A549 (cell line): Measurements from ENCODE around the gene ZNF341. TPM values are rescaled to one million over a fixed set of nuclear protein-coding genes. Genes with fewer than 3 reads are reported as not detected.

Source experiments
- ATAC-seq, 2 experiments: fragments of 200-7000 bp in 1 of 2; fragments of >200 bp in 1 of 2; cut with Nextera tagmentation in 1 of 2; cut with Tn5 transposase in 1 of 2; 3 replicates each; pipeline versions ENCODE4 v1.8.0 to v1.9.1; 2018 to 2020; ENCODE audit warnings: mild to moderate bottlenecking in 1 of 2, moderate library complexity in 1 of 2
- CTCF ChIA-PET: fragments of 300-600 bp; sonication (Branson Sonifier 250); formaldehyde crosslinking; extraction: SDS; loops from one replicate; lab custom pipeline; 2021; ENCODE audit warnings: antibody characterized with exemption, inconsistent platforms; lab: Yijun Ruan, JAX
- POLR2A ChIA-PET: fragments of 350-600 bp; formaldehyde crosslinking; extraction: SDS; loops from one replicate; lab custom pipeline; 2021; ENCODE audit warnings: antibody characterized with exemption, inconsistent platforms; lab: Yijun Ruan, JAX
- DNase-seq, 2 experiments: peaks; one replicate each; pipeline versions ENCODE4 v3.0.0 to v3.0.0-alpha.2; 2011 to 2016; ENCODE audit warnings: low read depth in 1 of 2, low spot score in 1 of 2
- FAIRE-seq: peaks from 2 replicates; lab custom pipeline; 2011; peaks lifted over from hg19 to GRCh38; lab: Jason Lieb, UNC
- H3K27ac ChIP-seq, 2 experiments: fragments of >200 bp; sonication (Bioruptor Twin); formaldehyde crosslinking; 3 replicates each; pipeline ENCODE4 v1.5.1; 2016 to 2017
- H3K4me1 ChIP-seq: fragments of >200 bp; sonication (Bioruptor Twin); formaldehyde crosslinking; 3 replicates; pipeline ENCODE4 v1.6.1; 2016
- H3K4me2 ChIP-seq: fragments of >200 bp; sonication (Bioruptor Twin); formaldehyde crosslinking; 3 replicates; pipeline ENCODE4 v1.6.1; 2016
- H3K4me3 ChIP-seq: fragments of >200 bp; sonication (Bioruptor Twin); formaldehyde crosslinking; 3 replicates; pipeline ENCODE4 v1.5.1; 2016
- H3K9me3 ChIP-seq: fragments of >200 bp; sonication (Bioruptor Twin); formaldehyde crosslinking; 3 replicates; pipeline ENCODE4 v1.6.1; 2016
- BHLHE40 ChIP-seq: IDR thresholded peaks from 2 replicates; pipeline ENCODE4 v1.6.1; 2012; ENCODE audit warnings: low read depth, low read length, inconsistent platforms
- CBX2 ChIP-seq: fragments of 200-600 bp; sonication (generic); IDR thresholded peaks from 2 replicates; pipeline ENCODE4 v1.6.1; 2016; ENCODE audit warnings: low read depth, mild to moderate bottlenecking, borderline replicate concordance
- CEBPB ChIP-seq, 2 experiments: fragments of >200 bp in 1 of 2; sonication (Bioruptor Twin) in 1 of 2; formaldehyde crosslinking in 1 of 2; IDR thresholded peaks; 2 replicates each; pipeline ENCODE4 v1.6.1; 2012 to 2016
- CHD2 ChIP-seq: fragments of 150-350 bp; IDR thresholded peaks from 2 replicates; pipeline ENCODE4 v1.6.1; 2014; ENCODE audit warnings: low read length; ENCODE audit not compliant: partially characterized antibody
- CHD4 ChIP-seq: fragments of 200-600 bp; sonication (generic); IDR thresholded peaks from 2 replicates; pipeline ENCODE4 v1.6.1; 2016; ENCODE audit warnings: antibody characterized with exemption, mild to moderate bottlenecking, borderline replicate concordance
- EHF ChIP-seq: fragments of 250-450 bp; sonication (Bioruptor Pico); IDR thresholded peaks from 2 replicates; pipeline ENCODE4 v1.5.0; 2020; ENCODE audit warnings: mild to moderate bottlenecking
- EP300 ChIP-seq, 2 experiments: fragments of >200 bp; sonication (Bioruptor Twin); formaldehyde crosslinking; IDR thresholded peaks; 2 replicates in 1 of 2; 3 replicates in 1 of 2; pipeline ENCODE4 v1.6.1; 2016 to 2017
- ESRRA ChIP-seq: fragments of 150-350 bp; IDR thresholded peaks from 2 replicates; pipeline ENCODE4 v1.6.1; 2014; ENCODE audit warnings: mild to moderate bottlenecking, low read length, borderline replicate concordance
- FOSB ChIP-seq: fragments of 250-450 bp; sonication (Bioruptor Pico); IDR thresholded peaks from 2 replicates; pipeline ENCODE4 v1.5.0; 2020; ENCODE audit warnings: mild to moderate bottlenecking, moderate library complexity
- HDAC2 ChIP-seq: fragments of 200-600 bp; sonication (generic); IDR thresholded peaks from 2 replicates; pipeline ENCODE4 v1.6.1; 2016
- HEYL ChIP-seq: fragments of 250-450 bp; sonication (Bioruptor Pico); IDR thresholded peaks from 2 replicates; pipeline ENCODE4 v1.8.0; 2021; ENCODE audit warnings: mild to moderate bottlenecking, moderate library complexity
- HOXA7 ChIP-seq: fragments of 250-450 bp; sonication (Bioruptor Pico); IDR thresholded peaks from 2 replicates; pipeline ENCODE4 v1.5.0; 2020; ENCODE audit warnings: mild to moderate bottlenecking, moderate library complexity
- MAFK ChIP-seq: fragments of 450-650 bp; IDR thresholded peaks from 2 replicates; pipeline ENCODE4 v1.6.1; 2014; ENCODE audit not compliant: partially characterized antibody
- MAZ ChIP-seq: fragments of 150-350 bp; IDR thresholded peaks from 2 replicates; pipeline ENCODE4 v1.6.1; 2014; ENCODE audit warnings: antibody characterized with exemption, low read depth, low read length, borderline replicate concordance
- MYC ChIP-seq: IDR thresholded peaks from 2 replicates; pipeline ENCODE4 v1.6.1; 2012; ENCODE audit warnings: mild to moderate bottlenecking, inconsistent platforms, low read length, improper control_type of control experiment, borderline replicate concordance
- NFE2L2 ChIP-seq: fragments of 150-350 bp; conservative IDR thresholded peaks from 2 replicates; pipeline ENCODE4 v1.6.1; 2014; ENCODE audit warnings: low read length
- PHF8 ChIP-seq: fragments of 200-600 bp; sonication (generic); IDR thresholded peaks from 2 replicates; pipeline ENCODE4 v1.6.1; 2016; ENCODE audit warnings: low read depth, mild to moderate bottlenecking, antibody characterized with exemption, moderate library complexity, borderline replicate concordance
- RNF2 ChIP-seq: fragments of 200-600 bp; sonication (generic); IDR thresholded peaks from 2 replicates; pipeline ENCODE4 v1.6.1; 2016; ENCODE audit warnings: low read depth, mild to moderate bottlenecking, antibody characterized with exemption, moderate library complexity, borderline replicate concordance
- SREBF2 ChIP-seq: fragments of 450-650 bp; IDR thresholded peaks from 2 replicates; pipeline ENCODE4 v1.6.1; 2014; ENCODE audit warnings: mild to moderate bottlenecking, moderate library complexity
- ZC3H11A ChIP-seq: fragments of 450-650 bp; IDR thresholded peaks from 2 replicates; pipeline ENCODE4 v1.6.1; 2014; ENCODE audit warnings: antibody characterized with exemption, mild to moderate bottlenecking
- ZNF302 ChIP-seq: fragments of 250-450 bp; sonication (Bioruptor Pico); IDR thresholded peaks from 2 replicates; pipeline ENCODE4 v1.9.0; 2021; ENCODE audit warnings: inconsistent platforms, mild to moderate bottlenecking, moderate library complexity
- WGBS: methylation state at CpG from one replicate; pipeline ENCODE4 v1.1.6; 2017; ENCODE audit errors: missing lambda C conversion rate; 5-methylcytosine and 5-hydroxymethylcytosine counted together
- polyA plus RNA-seq, 4 experiments: library from polyadenylated mRNA; depleted of rRNA in 3 of 4; stranded (reverse); fragments of >200 nt; fragmentation: RNase III in 1 of 4; extraction: RNeasy Plus Mini Kit Qiagen cat#74134 plus additional on column Dnase treatment in 1 of 4; gene quantifications; 2 replicates in 3 of 4; 3 replicates in 1 of 4; pipeline ENCODE4 v1.2.3, GENCODE V29; 2011 to 2017
- TF ChIP-seq, protein P1 (sequence below): fragments of 150-350 bp; IDR thresholded peaks from 2 replicates; pipeline ENCODE4 v1.6.1; 2014; ENCODE audit warnings: low read depth, mild to moderate bottlenecking, low read length
- TF ChIP-seq, protein P2 (sequence below): IDR thresholded peaks from 2 replicates; pipeline ENCODE4 v1.6.1; 2012; ENCODE audit warnings: low read depth, borderline replicate concordance
- TF ChIP-seq, protein P3 (sequence below): fragments of >200 bp; sonication (Bioruptor Twin); formaldehyde crosslinking; IDR thresholded peaks from 3 replicates; pipeline ENCODE4 v1.6.1; 2016
- TF ChIP-seq, protein P4 (sequence below): IDR thresholded peaks from 2 replicates; pipeline ENCODE4 v1.6.1; 2012
- TF ChIP-seq, protein P5 (sequence below): IDR thresholded peaks from 2 replicates; pipeline ENCODE4 v1.6.1; 2012
- TF ChIP-seq, protein P6 (sequence below): fragments of 450-650 bp; IDR thresholded peaks from 2 replicates; pipeline ENCODE4 v1.6.1; 2014; ENCODE audit warnings: antibody characterized with exemption
- TF ChIP-seq, protein P7 (sequence below): fragments of 250-450 bp; sonication (Bioruptor Pico); IDR thresholded peaks from 2 replicates; pipeline ENCODE4 v1.5.0; 2021; ENCODE audit warnings: mild to moderate bottlenecking, moderate library complexity, borderline replicate concordance

Gene ZNF341
- polyA plus RNA-seq, 2 of the 4 experiments (the other 2 are of a cell fraction), result 2.1 to 4.1 TPM

DNA sequence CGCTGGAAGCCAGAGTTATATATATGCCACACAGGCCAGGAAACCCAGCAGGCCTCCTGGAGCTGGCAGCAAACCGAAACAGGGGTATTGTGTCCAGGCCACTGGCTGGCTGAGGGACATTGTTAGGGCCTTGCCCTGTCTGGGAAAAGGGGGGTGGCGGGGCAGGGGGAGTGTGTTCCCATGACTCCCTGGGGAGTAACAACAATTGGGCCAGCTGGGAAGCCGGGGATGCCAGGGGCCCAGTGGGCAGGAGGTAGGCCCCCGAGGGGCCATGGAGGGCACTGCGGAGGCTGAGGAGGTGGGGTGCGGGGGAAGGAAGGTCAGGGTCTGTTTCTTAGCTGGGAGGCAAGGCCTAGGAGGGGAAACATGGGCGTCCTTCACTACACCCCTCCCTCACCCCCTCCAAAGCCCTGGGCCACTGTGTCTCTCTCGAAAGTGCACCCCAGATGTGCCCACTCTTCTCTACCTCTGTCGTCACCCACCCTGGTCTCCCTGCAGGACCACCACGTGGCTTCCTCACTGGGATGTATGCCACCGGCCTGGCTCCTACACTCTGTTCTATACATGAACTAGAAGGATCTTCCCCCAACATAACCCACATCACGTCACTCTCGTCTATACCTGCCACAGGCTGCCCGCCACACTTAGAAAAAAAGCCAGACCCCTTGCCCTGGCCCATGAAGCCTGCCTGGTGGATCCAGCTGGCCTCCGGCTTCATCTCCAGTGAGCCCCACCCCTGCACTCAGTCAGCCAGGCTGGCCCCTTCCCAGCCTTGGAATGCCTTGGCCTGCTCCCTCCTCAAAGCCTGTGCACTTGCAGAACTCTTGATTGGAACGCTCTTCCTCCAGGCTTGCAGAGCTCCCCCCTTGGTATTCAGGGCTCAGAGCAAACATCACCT lies 37.8 kb upstream of the ZNF341 start (continued):
- TF ChIP-seq CHD2 (no peak), CHD4 (no peak), BHLHE40 (no peak)
- TF ChIP-seq, protein P1, sequence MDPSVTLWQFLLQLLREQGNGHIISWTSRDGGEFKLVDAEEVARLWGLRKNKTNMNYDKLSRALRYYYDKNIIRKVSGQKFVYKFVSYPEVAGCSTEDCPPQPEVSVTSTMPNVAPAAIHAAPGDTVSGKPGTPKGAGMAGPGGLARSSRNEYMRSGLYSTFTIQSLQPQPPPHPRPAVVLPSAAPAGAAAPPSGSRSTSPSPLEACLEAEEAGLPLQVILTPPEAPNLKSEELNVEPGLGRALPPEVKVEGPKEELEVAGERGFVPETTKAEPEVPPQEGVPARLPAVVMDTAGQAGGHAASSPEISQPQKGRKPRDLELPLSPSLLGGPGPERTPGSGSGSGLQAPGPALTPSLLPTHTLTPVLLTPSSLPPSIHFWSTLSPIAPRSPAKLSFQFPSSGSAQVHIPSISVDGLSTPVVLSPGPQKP, result no peak

DNA sequence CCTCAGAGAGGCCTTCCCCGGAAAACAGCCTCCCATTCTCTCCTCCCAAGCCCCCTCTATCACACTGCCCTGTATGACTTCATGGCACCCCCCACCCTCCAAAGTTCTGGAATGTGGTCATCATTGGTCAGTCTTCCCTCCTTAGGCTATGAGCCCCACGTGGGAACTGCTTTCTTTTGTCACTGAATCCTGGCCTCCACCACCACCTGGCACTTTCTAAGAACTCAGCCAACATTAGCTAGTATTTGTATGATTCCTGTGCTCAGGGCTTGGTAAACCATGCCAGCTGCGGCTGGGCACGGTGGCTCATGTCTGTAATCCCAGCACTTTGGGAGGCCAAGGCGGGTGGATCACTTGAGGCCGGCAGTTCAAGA lies 37.2 kb upstream of the ZNF341 start:
- CTCF ChIA-PET, result interaction anchor here (1.4 to 1.5 kb wide), 2 partner anchors 19 to 27 kb away, joined by 3 read pairs; no protein-coding TSS in a partner anchor
- 84% methylated on average over 6 of the region's 6 CpGs for WGBS
- DNase-seq, result no peak
- H3K9me3 ChIP-seq, result no peaks in the 10 kb centered on the region
- TF ChIP-seq EP300 (IDR thresholded peaks at IDR 0.05) (no peak), MAFK (no peak), PHF8 (no peak), CBX2 (no peak), CEBPB (IDR thresholded peaks at IDR 0.05) (no peak), NFE2L2 (no peak), FOSB (CRISPR knock-in tag) (no peak), SREBF2 (no peak)
- TF ChIP-seq, protein P2, sequence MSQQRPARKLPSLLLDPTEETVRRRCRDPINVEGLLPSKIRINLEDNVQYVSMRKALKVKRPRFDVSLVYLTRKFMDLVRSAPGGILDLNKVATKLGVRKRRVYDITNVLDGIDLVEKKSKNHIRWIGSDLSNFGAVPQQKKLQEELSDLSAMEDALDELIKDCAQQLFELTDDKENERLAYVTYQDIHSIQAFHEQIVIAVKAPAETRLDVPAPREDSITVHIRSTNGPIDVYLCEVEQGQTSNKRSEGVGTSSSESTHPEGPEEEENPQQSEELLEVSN, result no peak
- TF ChIP-seq, protein P3, sequence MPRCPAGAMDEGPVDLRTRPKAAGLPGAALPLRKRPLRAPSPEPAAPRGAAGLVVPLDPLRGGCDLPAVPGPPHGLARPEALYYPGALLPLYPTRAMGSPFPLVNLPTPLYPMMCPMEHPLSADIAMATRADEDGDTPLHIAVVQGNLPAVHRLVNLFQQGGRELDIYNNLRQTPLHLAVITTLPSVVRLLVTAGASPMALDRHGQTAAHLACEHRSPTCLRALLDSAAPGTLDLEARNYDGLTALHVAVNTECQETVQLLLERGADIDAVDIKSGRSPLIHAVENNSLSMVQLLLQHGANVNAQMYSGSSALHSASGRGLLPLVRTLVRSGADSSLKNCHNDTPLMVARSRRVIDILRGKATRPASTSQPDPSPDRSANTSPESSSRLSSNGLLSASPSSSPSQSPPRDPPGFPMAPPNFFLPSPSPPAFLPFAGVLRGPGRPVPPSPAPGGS, result no peak
- TF ChIP-seq, all 56 proteins: peak for 0
- Histone ChIP-seq H3K4me2 (no peak overlapping the region), H3K27ac (no peak overlapping the region), H3K4me3 (no peak overlapping the region), H3K4me1 (no peaks in the 10 kb centered on the region)
- POLR2A ChIA-PET, result no interaction called here
- FAIRE-seq (no peak), ATAC-seq (no peak)

DNA sequence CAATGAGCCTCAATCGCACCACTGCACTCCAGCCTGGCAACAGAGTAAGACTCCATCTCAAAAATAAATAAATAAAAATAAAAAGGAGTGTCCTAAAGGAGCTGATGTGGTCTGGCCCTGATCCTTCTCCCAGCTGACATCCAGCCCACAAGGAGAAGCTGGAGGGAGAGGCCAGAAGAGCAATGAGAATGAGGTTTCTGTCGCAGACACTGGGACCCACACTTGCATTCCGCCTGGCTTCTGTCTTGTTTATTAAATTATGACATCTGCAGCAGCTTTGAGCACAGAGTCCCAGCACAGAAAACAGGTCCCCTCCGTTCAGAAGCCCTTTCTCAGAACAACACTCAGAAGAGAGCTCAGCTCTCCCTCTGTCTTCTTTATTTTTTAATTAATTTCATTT lies 35.3 kb upstream of the ZNF341 start:
- no peak for ATAC-seq
- CTCF ChIA-PET, result interaction anchor here (0.9 kb wide), 1 partner anchor 85 kb away, joined by 3 read pairs; no protein-coding TSS in a partner anchor
- no peak overlapping the region for H3K4me2 ChIP-seq
- no peak for DNase-seq
- POLR2A ChIA-PET, result interaction anchor here (0.6 kb wide), 1 partner anchor 21 kb away, joined by 4 read pairs; no protein-coding TSS in a partner anchor
- no peak overlapping the region for H3K4me3 ChIP-seq
- no peaks in the 10 kb centered on the region for H3K9me3 ChIP-seq
- no peak for TF ChIP-seq HOXA7 (CRISPR knock-in tag)
- TF ChIP-seq, protein P4, sequence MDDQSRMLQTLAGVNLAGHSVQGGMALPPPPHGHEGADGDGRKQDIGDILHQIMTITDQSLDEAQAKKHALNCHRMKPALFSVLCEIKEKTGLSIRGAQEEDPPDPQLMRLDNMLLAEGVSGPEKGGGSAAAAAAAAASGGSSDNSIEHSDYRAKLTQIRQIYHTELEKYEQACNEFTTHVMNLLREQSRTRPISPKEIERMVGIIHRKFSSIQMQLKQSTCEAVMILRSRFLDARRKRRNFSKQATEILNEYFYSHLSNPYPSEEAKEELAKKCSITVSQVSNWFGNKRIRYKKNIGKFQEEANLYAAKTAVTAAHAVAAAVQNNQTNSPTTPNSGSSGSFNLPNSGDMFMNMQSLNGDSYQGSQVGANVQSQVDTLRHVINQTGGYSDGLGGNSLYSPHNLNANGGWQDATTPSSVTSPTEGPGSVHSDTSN, result no peak
- no peak for TF ChIP-seq ZC3H11A
- no peak for TF ChIP-seq MYC
- no peak for TF ChIP-seq ESRRA
- no peak for TF ChIP-seq FOSB (CRISPR knock-in tag)
- no peak for TF ChIP-seq MAFK
- TF ChIP-seq HDAC2, result no peak
- TF ChIP-seq HEYL (CRISPR knock-in tag), result no peak
- no peak for TF ChIP-seq MAZ
- TF ChIP-seq, protein P5, sequence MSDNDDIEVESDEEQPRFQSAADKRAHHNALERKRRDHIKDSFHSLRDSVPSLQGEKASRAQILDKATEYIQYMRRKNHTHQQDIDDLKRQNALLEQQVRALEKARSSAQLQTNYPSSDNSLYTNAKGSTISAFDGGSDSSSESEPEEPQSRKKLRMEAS, result no peak
- no peak for TF ChIP-seq SREBF2
- no peak for TF ChIP-seq EHF (CRISPR knock-in tag)
- TF ChIP-seq, protein P6, sequence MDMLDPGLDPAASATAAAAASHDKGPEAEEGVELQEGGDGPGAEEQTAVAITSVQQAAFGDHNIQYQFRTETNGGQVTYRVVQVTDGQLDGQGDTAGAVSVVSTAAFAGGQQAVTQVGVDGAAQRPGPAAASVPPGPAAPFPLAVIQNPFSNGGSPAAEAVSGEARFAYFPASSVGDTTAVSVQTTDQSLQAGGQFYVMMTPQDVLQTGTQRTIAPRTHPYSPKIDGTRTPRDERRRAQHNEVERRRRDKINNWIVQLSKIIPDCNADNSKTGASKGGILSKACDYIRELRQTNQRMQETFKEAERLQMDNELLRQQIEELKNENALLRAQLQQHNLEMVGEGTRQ, result no peak
- TF ChIP-seq, protein P7, sequence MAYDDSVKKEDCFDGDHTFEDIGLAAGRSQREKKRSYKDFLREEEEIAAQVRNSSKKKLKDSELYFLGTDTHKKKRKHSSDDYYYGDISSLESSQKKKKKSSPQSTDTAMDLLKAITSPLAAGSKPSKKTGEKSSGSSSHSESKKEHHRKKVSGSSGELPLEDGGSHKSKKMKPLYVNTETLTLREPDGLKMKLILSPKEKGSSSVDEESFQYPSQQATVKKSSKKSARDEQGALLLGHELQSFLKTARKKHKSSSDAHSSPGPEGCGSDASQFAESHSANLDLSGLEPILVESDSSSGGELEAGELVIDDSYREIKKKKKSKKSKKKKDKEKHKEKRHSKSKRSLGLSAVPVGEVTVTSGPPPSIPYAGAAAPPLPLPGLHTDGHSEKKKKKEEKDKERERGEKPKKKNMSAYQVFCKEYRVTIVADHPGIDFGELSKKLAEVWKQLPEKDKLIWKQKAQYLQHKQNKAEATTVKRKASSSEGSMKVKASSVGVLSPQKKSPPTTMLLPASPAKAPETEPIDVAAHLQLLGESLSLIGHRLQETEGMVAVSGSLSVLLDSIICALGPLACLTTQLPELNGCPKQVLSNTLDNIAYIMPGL (CRISPR knock-in tag), result no peak
- TF ChIP-seq CEBPB (IDR thresholded peaks at IDR 0.05), result no peak
- no peak for TF ChIP-seq RNF2
- TF ChIP-seq ZNF302, result no peak
- 89% methylated on average over 4 of the region's 4 CpGs for WGBS
- FAIRE-seq, result no peak
- no peaks in the 10 kb centered on the region for H3K4me1 ChIP-seq
- H3K27ac ChIP-seq, result no peak overlapping the region
